Right ventricle myocardium inferior (tissue), 1 donor: ENCODE measurements around the gene VN1R4. TPM values are rescaled to one million over a fixed set of nuclear protein-coding genes. Genes with fewer than 3 reads are reported as not detected.
A peak's percentile ranks its signal among the peaks of the same experiment; 100 is the strongest.
"Not testable (repeated sequence)": the region's sequence is repeated elsewhere in the genome, so short reads cannot be mapped to it uniquely, and the experiment has no call there.

Experiments used
- ATAC-seq: fragments of 200-7000 bp; cut with Tn5 transposase; one replicate; pipeline ENCODE4 v1.9.1; 2020; ENCODE audit warnings: mild to moderate bottlenecking, moderate library complexity
- DNase-seq: peaks from one replicate; pipeline ENCODE4 v3.0.0; 2021; ENCODE audit errors: missing footprints
- intact Hi-C: fragments of 100-400 bp; cut with DNase I; formaldehyde crosslinking; loops from one replicate; pipeline ENCODE4 v1.11.0; 2022
- long read RNA-seq: library from polyadenylated mRNA; unstranded; transcript quantifications from one replicate; pipeline ENCODE4 v2.0.0, GENCODE V29; 2021
- total RNA-seq: library from RNA; stranded (reverse); fragmentation: NEBNext Ultra II Directional; extraction: Animal tissue kit (Norgen Biotek cat#: 25700); gene quantifications from one replicate; pipeline ENCODE4 v1.2.1, GENCODE V29; 2021
- donor health status: DM: no; HTN: yes; CAD: no; lungs with severe emphysema.

VN1R4 gene
- total RNA-seq: not detected
- long read RNA-seq: 0 reads

- intact Hi-C loops, DNase-seq, ATAC-seq: not testable (repeated sequence)
Observed at GRCh38 chr19:53267623-53268022, at the start of gene VN1R4. VN1R4 (minus strand) TSS chr19:53267723; CDS start chr19:53267665, 58 bp downstream.

GRCh38 chr19:53311897-53312296 lies 44.4 kb upstream of the VN1R4 start:
- intact Hi-C loops: no loop called here

GRCh38 chr19:53311044-53311443 lies 43.5 kb upstream of the VN1R4 start:
- intact Hi-C loops: no loop called here
- no peak for ATAC-seq
- no peak for DNase-seq

More at GRCh38 chr19:53311897-53312296, 44.4 kb upstream of the VN1R4 start:
- no peak for ATAC-seq
- DNase-seq: no peak

- intact Hi-C loops: no loop called here
- DNase-seq: no peak
- no peak for ATAC-seq
Observed at GRCh38 chr19:53308339-53308811, 40.9 kb upstream of the VN1R4 start.

- ATAC-seq, DNase-seq, intact Hi-C loops: not testable (repeated sequence)
Observed at GRCh38 chr19:53301341-53301740, 33.8 kb upstream of the VN1R4 start.

- no peak for ATAC-seq
- intact Hi-C loops: no loop called here
- no peak for DNase-seq
Observed at GRCh38 chr19:53294786-53295441, 27.4 kb upstream of the VN1R4 start.

- DNase-seq (peak; percentile 55), ATAC-seq (no peak)
- intact Hi-C loops: no loop called here
Observed at GRCh38 chr19:53290758-53291549, 23.4 kb upstream of the VN1R4 start.

- DNase-seq (no peak), ATAC-seq (no peak)
- intact Hi-C loops: no loop called here
Observed at GRCh38 chr19:53285087-53285486, 17.6 kb upstream of the VN1R4 start.

- DNase-seq, ATAC-seq, intact Hi-C loops: not testable (repeated sequence)
Observed at GRCh38 chr19:53281947-53282346, 14.4 kb upstream of the VN1R4 start.

- ATAC-seq (no peak), DNase-seq (no peak)
- intact Hi-C loops: no loop called here
Observed at GRCh38 chr19:53275480-53275879, 8.0 kb upstream of the VN1R4 start.

GRCh38 chr19:53272044-53272443 lies 4.5 kb upstream of the VN1R4 start:
- no peak for DNase-seq
- no peak for ATAC-seq
- intact Hi-C loops: no loop called here

GRCh38 chr19:53269861-53270260 lies 2.3 kb upstream of the VN1R4 start:
- DNase-seq, intact Hi-C loops, ATAC-seq: not testable (repeated sequence)

- DNase-seq, ATAC-seq, intact Hi-C loops: not testable (repeated sequence)
Observed at GRCh38 chr19:53257715-53258342, 9.7 kb downstream of the VN1R4 start, which contains the start of gene VN1R2. VN1R2 (plus strand) TSS chr19:53258292; CDS start chr19:53258376, 84 bp downstream.

GRCh38 chr19:53254411-53255341 lies 12.8 kb downstream of the VN1R4 start, which contains the start of gene ZNF677:
ZNF677 (minus strand) TSS chr19:53254873; CDS start chr19:53251550, 3,323 bp downstream.
- peak; percentile 95 for DNase-seq
- intact Hi-C loops: loop anchor here (1.0 to 2.0 kb wide), 2 partner anchors 57 to 78 kb away; partner anchors contain the start of gene ZNF845
- ATAC-seq: peak; percentile 100

GRCh38 chr19:53246498-53246897 lies 21.0 kb downstream of the VN1R4 start:
- intact Hi-C loops: no loop called here
- DNase-seq: no peak
- ATAC-seq: no peak

GRCh38 chr19:53237114-53237777 lies 30.3 kb downstream of the VN1R4 start:
- ATAC-seq (no peak), DNase-seq (no peak)
- intact Hi-C loops: no loop called here

- ATAC-seq (no peak), DNase-seq (no peak)
- intact Hi-C loops: no loop called here
Observed at GRCh38 chr19:53224606-53225005, 42.9 kb downstream of the VN1R4 start.
